GM23248 (cell line): ENCODE measurements around the gene PPFIBP1.

Experiments used
- EZH2 ChIP-seq: fragments of 200-600 bp; sonication (generic); IDR thresholded peaks from 2 replicates; pipeline ENCODE4 v1.6.1; 2018; ENCODE audit warnings: antibody characterized with exemption, mild to moderate bottlenecking; ENCODE audit not compliant: insufficient read depth, poor library complexity, severe bottlenecking
- EZH2phosphoT487 ChIP-seq: fragments of 200-600 bp; sonication (generic); IDR thresholded peaks from 2 replicates; pipeline ENCODE4 v1.6.1; 2018; ENCODE audit warnings: antibody characterized with exemption, moderate library complexity, mild to moderate bottlenecking, low read depth; ENCODE audit not compliant: insufficient read depth

DNA sequence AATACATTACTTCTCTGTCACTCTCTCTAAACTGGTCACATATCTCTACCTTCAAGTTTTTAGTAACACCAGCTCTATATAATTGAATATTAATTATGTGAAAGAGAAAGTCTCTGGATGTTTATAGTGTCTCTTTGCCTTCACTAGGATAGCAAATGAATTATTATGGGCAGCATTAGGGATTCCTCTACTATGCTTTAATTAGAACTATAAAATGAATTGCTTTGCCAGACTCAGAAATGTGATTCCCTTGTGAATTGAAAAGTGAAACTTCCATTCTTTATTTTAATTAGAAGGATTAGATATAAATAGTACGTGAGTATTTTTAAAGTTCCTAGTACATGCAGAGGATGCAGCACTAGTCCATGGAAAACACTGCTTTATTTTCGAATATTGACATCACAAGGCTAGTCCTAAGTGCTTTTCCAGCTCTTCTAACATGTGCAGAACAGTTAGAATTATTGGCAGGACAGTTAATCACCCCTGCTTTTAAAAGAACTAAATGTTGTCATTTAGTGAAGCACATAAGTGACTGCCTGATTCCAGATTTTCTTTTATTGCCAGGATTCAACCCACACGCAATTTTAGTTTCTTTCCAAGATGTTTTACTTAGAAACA, 149.2 kb downstream of the PPFIBP1 start:
- no peak for TF ChIP-seq EZH2
- no peak for TF ChIP-seq EZH2phosphoT487
